ENCODE results near the gene FAIM2. TPM values are rescaled to one million over a fixed set of nuclear protein-coding genes. Genes with fewer than 3 reads are reported as not detected.
A peak's percentile ranks its signal among the peaks of the same experiment; 100 is the strongest.

FAIM2 gene
- total RNA-seq, 4 donors from 2014 or later = 4.1 to 10.3 (median 7.4) TPM

GRCh38 chr12:49933796-49934195, 30.1 kb upstream of the FAIM2 start:
- WGBS = 73% methylated on average over 5 of the region's 5 CpGs
- intact Hi-C loops (cut with DNase I) = no loop called here
- no peaks in the 10 kb centered on the region for H3K4me1 ChIP-seq
- no peak overlapping the region for H3K27ac ChIP-seq (replicated peaks in 1 of 4)
- H3K36me3 ChIP-seq = no peaks in the 10 kb centered on the region
- H3K27me3 ChIP-seq = no peaks in the 10 kb centered on the region
- no peak for TF ChIP-seq EP300 (IDR thresholded peaks at IDR 0.05)
- TF ChIP-seq CTCF (IDR thresholded peaks at IDR 0.05) = no peak
- H3K4me3 ChIP-seq = no peak overlapping the region
- no peak for DNase-seq (ENCODE audit: extremely low spot score)
- H3K9me3 ChIP-seq = no peaks in the 10 kb centered on the region

- Histone ChIP-seq H3K36me3 (no peaks in the 10 kb centered on the region), H3K27ac (replicated peaks in 1 of 4) (no peak overlapping the region), H3K9me3 (no peaks in the 10 kb centered on the region), H3K4me1 (no peaks in the 10 kb centered on the region), H3K4me3 (no peak overlapping the region), H3K27me3 (no peaks in the 10 kb centered on the region)
- 82% methylated on average over 8 of the region's 8 CpGs for WGBS
- no peak for TF ChIP-seq CTCF (IDR thresholded peaks at IDR 0.05)
- TF ChIP-seq POLR2AphosphoS5 (IDR thresholded peaks at IDR 0.05) = no peak
- no peak for TF ChIP-seq EP300 (IDR thresholded peaks at IDR 0.05)
- TF ChIP-seq POLR2A (IDR thresholded peaks at IDR 0.05; ENCODE audit: low read depth) = no peak
- no peak for DNase-seq (ENCODE audit: extremely low spot score)
- intact Hi-C loops (cut with DNase I) = no loop called here
These were observed 28.9 kb upstream of the FAIM2 start for GRCh38 chr12:49932533-49933130.

- no peak for TF ChIP-seq POLR2A (IDR thresholded peaks at IDR 0.05; ENCODE audit: low read depth)
- TF ChIP-seq CTCF (IDR thresholded peaks at IDR 0.05) = no peak
- TF ChIP-seq POLR2AphosphoS5 (IDR thresholded peaks at IDR 0.05) = no peak
- TF ChIP-seq EP300 (IDR thresholded peaks at IDR 0.05) = no peak
- Histone ChIP-seq H3K4me3 (no peak overlapping the region), H3K9me3 (no peaks in the 10 kb centered on the region), H3K27ac (replicated peaks in 1 of 4) (no peak overlapping the region), H3K36me3 (no peaks in the 10 kb centered on the region), H3K27me3 (no peaks in the 10 kb centered on the region), H3K4me1 (no peaks in the 10 kb centered on the region)
- no peak for DNase-seq (ENCODE audit: extremely low spot score)
- 99% methylated on average over 5 of the region's 7 CpGs for WGBS
- intact Hi-C loops (cut with DNase I) = no loop called here
These were observed 28.3 kb upstream of the FAIM2 start for GRCh38 chr12:49932023-49932422.

GRCh38 chr12:49930515-49931288, 27.0 kb upstream of the FAIM2 start:
- H3K36me3 ChIP-seq = no peaks in the 10 kb centered on the region
- intact Hi-C loops (cut with DNase I) = no loop called here
- no peak for TF ChIP-seq EP300 (IDR thresholded peaks at IDR 0.05)
- TF ChIP-seq CTCF (IDR thresholded peaks at IDR 0.05) = peak in 1 of 3 experiments; percentile 17
- H3K27me3 ChIP-seq = no peaks in the 10 kb centered on the region
- H3K27ac ChIP-seq (replicated peaks in 1 of 4) = no peak overlapping the region
- no peak for DNase-seq (ENCODE audit: extremely low spot score)
- 64% methylated on average over 3 of the region's 3 CpGs for WGBS
- no peak overlapping the region for H3K4me3 ChIP-seq
- H3K9me3 ChIP-seq = no peaks in the 10 kb centered on the region
- H3K4me1 ChIP-seq = no peaks in the 10 kb centered on the region

- intact Hi-C loops (cut with DNase I) = no loop called here
- no peaks in the 10 kb centered on the region for H3K4me1 ChIP-seq
- H3K9me3 ChIP-seq = no peaks in the 10 kb centered on the region
- H3K27ac ChIP-seq (replicated peaks in 1 of 4) = no peak overlapping the region
- 77% methylated on average over 4 of the region's 7 CpGs for WGBS
- H3K27me3 ChIP-seq = no peaks in the 10 kb centered on the region
- no peak for DNase-seq (ENCODE audit: extremely low spot score)
- no peak overlapping the region for H3K4me3 ChIP-seq
- no peaks in the 10 kb centered on the region for H3K36me3 ChIP-seq
- TF ChIP-seq POLR2A (IDR thresholded peaks at IDR 0.05; ENCODE audit: low read depth) (no peak), CTCF (IDR thresholded peaks at IDR 0.05) (no peak), EP300 (IDR thresholded peaks at IDR 0.05) (no peak), POLR2AphosphoS5 (IDR thresholded peaks at IDR 0.05) (no peak)
These were observed 25.9 kb upstream of the FAIM2 start for GRCh38 chr12:49929581-49929980.

Measured in esophagus muscularis mucosa (tissue), 4 donors.